HepG2 (cell line): ENCODE data around the gene OMD. TPM values are rescaled to one million over a fixed set of nuclear protein-coding genes. Genes with fewer than 3 reads are reported as not detected.
"Not testable (repeated sequence)": the region's sequence is repeated elsewhere in the genome, so short reads cannot be mapped to it uniquely, and the experiment has no call there.

Experiments used
- ATAC-seq: fragments of 200-7000 bp; cut with Tn5 transposase; 3 replicates; pipeline ENCODE4 v1.9.1; 2020; ENCODE audit warnings: mild to moderate bottlenecking, moderate library complexity
- BruUV-seq: library from RNA; stranded (reverse); fragments of 400-500 nt; replicated peaks from 2 replicates; lab custom pipeline; 2021; lab: Mats Ljungman, UMichigan
- CTCF ChIA-PET: fragments of 300-600 bp; formaldehyde crosslinking; extraction: SDS; loops from one replicate; lab custom pipeline; 2021; ENCODE audit warnings: low total read pairs, inconsistent platforms, low intra/inter-chr PET ratio; lab: Yijun Ruan, JAX
- POLR2A ChIA-PET: fragments of 350-600 bp; sonication (Branson Sonifier 250); formaldehyde crosslinking; loops from one replicate; lab custom pipeline; 2020; ENCODE audit warnings: antibody characterized with exemption, inconsistent platforms; lab: Yijun Ruan, JAX
- DNase-seq: peaks from one replicate; pipeline ENCODE4 v3.0.0-alpha.2; 2015; ENCODE audit warnings: low spot score
- FAIRE-seq: peaks from 3 replicates; lab custom pipeline; 2011; peaks lifted over from hg19 to GRCh38; lab: Jason Lieb, UNC
- H2AFZ ChIP-seq: one replicate; pipeline ENCODE4 v1.6.1; 2011; ENCODE audit warnings: low read length, inconsistent platforms
- H3K27ac ChIP-seq: fragments of 300-600 bp; 3 replicates; pipeline ENCODE4 v1.8.0; 2011; ENCODE audit warnings: mixed run types, mild to moderate bottlenecking, mixed read lengths, low read length, inconsistent platforms; ENCODE audit not compliant: insufficient read depth; ENCODE audit errors: extremely low read length
- H3K27me3 ChIP-seq, 2 experiments: fragments of 200-600 bp in 1 of 2; 2 replicates in 1 of 2; 3 replicates in 1 of 2; pipeline versions ENCODE4 v1.6.0 to v1.8.0; 2011; ENCODE audit warnings: low read length in 2 of 2, mild to moderate bottlenecking in 2 of 2, moderate library complexity in 2 of 2, inconsistent platforms in 1 of 2; ENCODE audit not compliant: insufficient read depth in 2 of 2, control insufficient read depth in 1 of 2
- H3K36me3 ChIP-seq, 2 experiments: fragments of 200-600 bp in 1 of 2; replicated peaks in 1 of 2; 2 replicates in 1 of 2; 3 replicates in 1 of 2; pipeline versions ENCODE4 v1.5.1 to v1.8.0; 2011; ENCODE audit warnings: low read length in 2 of 2, inconsistent platforms in 1 of 2; ENCODE audit not compliant: insufficient read depth in 2 of 2, control insufficient read depth in 1 of 2
- H3K4me1 ChIP-seq: 2 replicates; pipeline ENCODE4 v1.5.1; 2012; ENCODE audit warnings: low read length, inconsistent platforms; ENCODE audit not compliant: insufficient read depth
- H3K4me2 ChIP-seq: 2 replicates; pipeline ENCODE4 v1.6.0; 2011; ENCODE audit warnings: low read depth, low read length, inconsistent platforms
- H3K4me3 ChIP-seq, 3 experiments: fragments of 200-600 bp in 1 of 3; sonication (generic), shearing (Covaris generic) in 1 of 3; replicated peaks in 1 of 3; 2 replicates each; pipeline ENCODE4 v1.5.1; 2011 to 2016; ENCODE audit warnings: low read length in 3 of 3, inconsistent platforms in 2 of 3, low read depth in 2 of 3, mild to moderate bottlenecking in 2 of 3, control low read depth in 1 of 3, mixed read lengths in 1 of 3; ENCODE audit not compliant: insufficient read depth in 1 of 3
- H3K79me2 ChIP-seq: one replicate; pipeline ENCODE4 v1.6.1; 2011; ENCODE audit warnings: low read length, inconsistent platforms; ENCODE audit not compliant: insufficient read depth
- H3K9ac ChIP-seq: 2 replicates; pipeline ENCODE4 v1.6.0; 2011; ENCODE audit warnings: mild to moderate bottlenecking, low read depth, low read length, inconsistent platforms; ENCODE audit not compliant: insufficient read depth
- H3K9me3 ChIP-seq: 2 replicates; pipeline ENCODE4 v1.5.1; 2012; ENCODE audit warnings: mild to moderate bottlenecking, low read length
- H4K20me1 ChIP-seq: 2 replicates; pipeline ENCODE4 v1.6.0; 2011; ENCODE audit warnings: inconsistent platforms, mild to moderate bottlenecking, low read length, moderate library complexity; ENCODE audit not compliant: insufficient read depth
- FIP1L1 ChIP-seq: fragments of 200-400 bp; formaldehyde crosslinking; IDR thresholded peaks from 2 replicates; pipeline ENCODE4 v1.6.1; 2018; ENCODE audit warnings: low read depth, mild to moderate bottlenecking, low read length, moderate library complexity, borderline replicate concordance; ENCODE audit not compliant: insufficient read depth
- SMARCC2 ChIP-seq: fragments of 450-650 bp; IDR thresholded peaks from 2 replicates; pipeline ENCODE4 v1.6.1; 2017; ENCODE audit warnings: antibody characterized with exemption, mild to moderate bottlenecking
- SMARCE1 ChIP-seq: fragments of 450-650 bp; IDR thresholded peaks from 2 replicates; pipeline ENCODE4 v1.6.1; 2017; ENCODE audit warnings: borderline replicate concordance
- ZNF451 ChIP-seq: sonication (generic); formaldehyde crosslinking; IDR thresholded peaks from 2 replicates; pipeline ENCODE4 v1.5.0; 2020; ENCODE audit warnings: mild to moderate bottlenecking, missing genetic modification reagents
- WGBS: methylation state at CpG from one replicate; pipeline ENCODE4 v1.1.6; 2017; ENCODE audit warnings: low lambda C conversion rate; 5-methylcytosine and 5-hydroxymethylcytosine counted together
- in situ Hi-C: cut with HindIII; loops from 2 replicates; pipeline ENCODE4 v1.10.0; 2017; ENCODE audit warnings: low pct_unique_long_range_greater_than_20kb; ENCODE audit not compliant: extremely low pct_ligation_motif_present
- intact Hi-C: fragments of 100-400 bp; cut with micrococcal nuclease; formaldehyde crosslinking; loops from one replicate; pipeline ENCODE4 v1.10.0; 2022; ENCODE audit not compliant: unreplicated experiment
- polyA plus RNA-seq, 8 experiments: library from polyadenylated mRNA; depleted of rRNA in 3 of 8; stranded (reverse) in 7 of 8; unstranded in 1 of 8; fragments of >200 nt; fragmentation: Illumina TruSeq in 4 of 8; extraction: Trizol in 4 of 8; gene quantifications; 2 replicates each; pipeline versions ENCODE4 v1.2.1 to v1.2.3, GENCODE V29; 2011 to 2016; ENCODE audit warnings: low read depth in 4 of 8, missing spikeins in 1 of 8, mixed read lengths in 1 of 8; ENCODE audit not compliant: insufficient read depth in 1 of 8
- total RNA-seq, 5 experiments: library from RNA; depleted of rRNA; stranded (reverse); fragments of >200 nt; fragmentation: Illumina TruSeq; extraction: Trizol; gene quantifications; 2 replicates each; pipeline ENCODE4 v1.2.3, GENCODE V29; 2016; ENCODE audit warnings: low read depth in 1 of 5
- TF ChIP-seq, protein P1 (sequence below): sonication (generic); formaldehyde crosslinking; IDR thresholded peaks from 2 replicates; pipeline ENCODE4 v1.4.0; 2020; ENCODE audit warnings: missing genetic modification reagents
- TF ChIP-seq, protein P2 (sequence below), 2 experiments: fragments of 450-650 bp in 1 of 2; sonication (generic) in 1 of 2; formaldehyde crosslinking; IDR thresholded peaks; 2 replicates each; pipeline versions ENCODE4 v1.5.0 to v1.8.0; 2020 to 2022; ENCODE audit warnings: mild to moderate bottlenecking in 1 of 2, missing genetic modification reagents in 1 of 2
- TF ChIP-seq, protein P3 (sequence below): IDR thresholded peaks from 2 replicates; pipeline ENCODE4 v1.6.1; 2016; ENCODE audit warnings: missing biosample characterization, missing genetic modification reagents, low read depth
- TF ChIP-seq, protein P4 (sequence below): sonication (generic); IDR thresholded peaks from 2 replicates; pipeline ENCODE4 v1.6.1; 2016; ENCODE audit warnings: low read depth, borderline replicate concordance
- TF ChIP-seq, protein P5 (sequence below): sonication (generic); formaldehyde crosslinking; IDR thresholded peaks from 2 replicates; pipeline ENCODE4 v1.4.0; 2020; ENCODE audit warnings: missing genetic modification reagents

The OMD gene
- total and polyA plus RNA-seq, 2 of the 13 experiments (the other 11 are each of a cell fraction or from before 2014, with no cell fraction given), result not detected

DNA sequence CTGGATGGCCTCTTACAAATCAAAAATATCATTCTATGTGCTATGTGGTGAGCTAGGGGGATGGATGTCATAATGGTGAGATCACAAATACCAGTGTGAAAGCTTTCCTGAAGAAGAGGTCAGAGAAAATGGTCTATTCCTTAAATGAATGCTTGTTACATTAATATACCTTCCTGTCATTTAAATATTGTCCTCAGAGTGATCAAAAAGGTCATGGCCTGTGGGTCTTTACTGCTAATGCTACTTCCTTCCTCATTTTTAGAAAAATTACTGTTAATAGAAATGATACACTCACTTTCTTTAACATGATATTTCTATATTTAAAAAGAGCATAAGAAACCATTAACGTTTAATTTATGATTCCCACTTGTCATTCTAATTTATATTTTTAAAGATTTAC is 9.7 kb downstream of the OMD start (continued):
- TF ChIP-seq, protein P1, sequence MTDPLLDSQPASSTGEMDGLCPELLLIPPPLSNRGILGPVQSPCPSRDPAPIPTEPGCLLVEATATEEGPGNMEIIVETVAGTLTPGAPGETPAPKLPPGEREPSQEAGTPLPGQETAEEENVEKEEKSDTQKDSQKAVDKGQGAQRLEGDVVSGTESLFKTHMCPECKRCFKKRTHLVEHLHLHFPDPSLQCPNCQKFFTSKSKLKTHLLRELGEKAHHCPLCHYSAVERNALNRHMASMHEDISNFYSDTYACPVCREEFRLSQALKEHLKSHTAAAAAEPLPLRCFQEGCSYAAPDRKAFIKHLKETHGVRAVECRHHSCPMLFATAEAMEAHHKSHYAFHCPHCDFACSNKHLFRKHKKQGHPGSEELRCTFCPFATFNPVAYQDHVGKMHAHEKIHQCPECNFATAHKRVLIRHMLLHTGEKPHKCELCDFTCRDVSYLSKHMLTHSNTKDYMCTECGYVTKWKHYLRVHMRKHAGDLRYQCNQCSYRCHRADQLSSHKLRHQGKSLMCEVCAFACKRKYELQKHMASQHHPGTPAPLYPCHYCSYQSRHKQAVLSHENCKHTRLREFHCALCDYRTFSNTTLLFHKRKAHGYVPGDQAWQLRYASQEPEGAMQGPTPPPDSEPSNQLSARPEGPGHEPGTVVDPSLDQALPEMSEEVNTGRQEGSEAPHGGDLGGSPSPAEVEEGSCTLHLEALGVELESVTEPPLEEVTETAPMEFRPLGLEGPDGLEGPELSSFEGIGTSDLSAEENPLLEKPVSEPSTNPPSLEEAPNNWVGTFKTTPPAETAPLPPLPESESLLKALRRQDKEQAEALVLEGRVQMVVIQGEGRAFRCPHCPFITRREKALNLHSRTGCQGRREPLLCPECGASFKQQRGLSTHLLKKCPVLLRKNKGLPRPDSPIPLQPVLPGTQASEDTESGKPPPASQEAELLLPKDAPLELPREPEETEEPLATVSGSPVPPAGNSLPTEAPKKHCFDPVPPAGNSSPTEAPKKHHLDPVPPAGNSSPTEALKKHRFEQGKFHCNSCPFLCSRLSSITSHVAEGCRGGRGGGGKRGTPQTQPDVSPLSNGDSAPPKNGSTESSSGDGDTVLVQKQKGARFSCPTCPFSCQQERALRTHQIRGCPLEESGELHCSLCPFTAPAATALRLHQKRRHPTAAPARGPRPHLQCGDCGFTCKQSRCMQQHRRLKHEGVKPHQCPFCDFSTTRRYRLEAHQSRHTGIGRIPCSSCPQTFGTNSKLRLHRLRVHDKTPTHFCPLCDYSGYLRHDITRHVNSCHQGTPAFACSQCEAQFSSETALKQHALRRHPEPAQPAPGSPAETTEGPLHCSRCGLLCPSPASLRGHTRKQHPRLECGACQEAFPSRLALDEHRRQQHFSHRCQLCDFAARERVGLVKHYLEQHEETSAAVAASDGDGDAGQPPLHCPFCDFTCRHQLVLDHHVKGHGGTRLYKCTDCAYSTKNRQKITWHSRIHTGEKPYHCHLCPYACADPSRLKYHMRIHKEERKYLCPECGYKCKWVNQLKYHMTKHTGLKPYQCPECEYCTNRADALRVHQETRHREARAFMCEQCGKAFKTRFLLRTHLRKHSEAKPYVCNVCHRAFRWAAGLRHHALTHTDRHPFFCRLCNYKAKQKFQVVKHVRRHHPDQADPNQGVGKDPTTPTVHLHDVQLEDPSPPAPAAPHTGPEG, result no peak
- TF ChIP-seq SMARCC2 (no peak), SMARCE1 (no peak), ZNF451 (CRISPR knock-in tag) (no peak), FIP1L1 (no peak)
- TF ChIP-seq, protein P2, sequence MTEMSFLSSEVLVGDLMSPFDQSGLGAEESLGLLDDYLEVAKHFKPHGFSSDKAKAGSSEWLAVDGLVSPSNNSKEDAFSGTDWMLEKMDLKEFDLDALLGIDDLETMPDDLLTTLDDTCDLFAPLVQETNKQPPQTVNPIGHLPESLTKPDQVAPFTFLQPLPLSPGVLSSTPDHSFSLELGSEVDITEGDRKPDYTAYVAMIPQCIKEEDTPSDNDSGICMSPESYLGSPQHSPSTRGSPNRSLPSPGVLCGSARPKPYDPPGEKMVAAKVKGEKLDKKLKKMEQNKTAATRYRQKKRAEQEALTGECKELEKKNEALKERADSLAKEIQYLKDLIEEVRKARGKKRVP (CRISPR knock-in tag; IDR thresholded peaks at IDR 0.05), result no peak
- TF ChIP-seq, protein P3, sequence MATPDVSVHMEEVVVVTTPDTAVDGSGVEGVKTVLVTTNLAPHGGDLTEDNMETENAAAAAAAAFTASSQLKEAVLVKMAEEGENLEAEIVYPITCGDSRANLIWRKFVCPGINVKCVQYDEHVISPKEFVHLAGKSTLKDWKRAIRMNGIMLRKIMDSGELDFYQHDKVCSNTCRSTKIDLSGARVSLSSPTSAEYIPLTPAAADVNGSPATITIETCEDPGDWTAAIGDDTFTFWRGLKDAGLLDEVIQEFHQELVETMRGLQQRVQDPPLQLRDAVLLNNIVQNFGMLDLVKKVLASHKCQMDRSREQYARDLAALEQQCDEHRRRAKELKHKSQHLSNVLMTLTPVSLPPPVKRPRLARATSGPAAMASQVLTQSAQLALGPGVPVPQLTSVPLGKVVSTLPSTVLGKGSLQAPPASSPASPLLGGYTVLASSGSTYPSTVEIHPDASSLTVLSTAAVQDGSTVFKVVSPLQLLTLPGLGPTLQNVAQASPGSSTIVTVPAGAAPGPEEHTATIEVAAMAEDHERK, result no peak
- TF ChIP-seq, protein P4, sequence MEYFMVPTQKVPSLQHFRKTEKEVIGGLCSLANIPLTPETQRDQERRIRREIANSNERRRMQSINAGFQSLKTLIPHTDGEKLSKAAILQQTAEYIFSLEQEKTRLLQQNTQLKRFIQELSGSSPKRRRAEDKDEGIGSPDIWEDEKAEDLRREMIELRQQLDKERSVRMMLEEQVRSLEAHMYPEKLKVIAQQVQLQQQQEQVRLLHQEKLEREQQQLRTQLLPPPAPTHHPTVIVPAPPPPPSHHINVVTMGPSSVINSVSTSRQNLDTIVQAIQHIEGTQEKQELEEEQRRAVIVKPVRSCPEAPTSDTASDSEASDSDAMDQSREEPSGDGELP, result no peak
- TF ChIP-seq, protein P5, sequence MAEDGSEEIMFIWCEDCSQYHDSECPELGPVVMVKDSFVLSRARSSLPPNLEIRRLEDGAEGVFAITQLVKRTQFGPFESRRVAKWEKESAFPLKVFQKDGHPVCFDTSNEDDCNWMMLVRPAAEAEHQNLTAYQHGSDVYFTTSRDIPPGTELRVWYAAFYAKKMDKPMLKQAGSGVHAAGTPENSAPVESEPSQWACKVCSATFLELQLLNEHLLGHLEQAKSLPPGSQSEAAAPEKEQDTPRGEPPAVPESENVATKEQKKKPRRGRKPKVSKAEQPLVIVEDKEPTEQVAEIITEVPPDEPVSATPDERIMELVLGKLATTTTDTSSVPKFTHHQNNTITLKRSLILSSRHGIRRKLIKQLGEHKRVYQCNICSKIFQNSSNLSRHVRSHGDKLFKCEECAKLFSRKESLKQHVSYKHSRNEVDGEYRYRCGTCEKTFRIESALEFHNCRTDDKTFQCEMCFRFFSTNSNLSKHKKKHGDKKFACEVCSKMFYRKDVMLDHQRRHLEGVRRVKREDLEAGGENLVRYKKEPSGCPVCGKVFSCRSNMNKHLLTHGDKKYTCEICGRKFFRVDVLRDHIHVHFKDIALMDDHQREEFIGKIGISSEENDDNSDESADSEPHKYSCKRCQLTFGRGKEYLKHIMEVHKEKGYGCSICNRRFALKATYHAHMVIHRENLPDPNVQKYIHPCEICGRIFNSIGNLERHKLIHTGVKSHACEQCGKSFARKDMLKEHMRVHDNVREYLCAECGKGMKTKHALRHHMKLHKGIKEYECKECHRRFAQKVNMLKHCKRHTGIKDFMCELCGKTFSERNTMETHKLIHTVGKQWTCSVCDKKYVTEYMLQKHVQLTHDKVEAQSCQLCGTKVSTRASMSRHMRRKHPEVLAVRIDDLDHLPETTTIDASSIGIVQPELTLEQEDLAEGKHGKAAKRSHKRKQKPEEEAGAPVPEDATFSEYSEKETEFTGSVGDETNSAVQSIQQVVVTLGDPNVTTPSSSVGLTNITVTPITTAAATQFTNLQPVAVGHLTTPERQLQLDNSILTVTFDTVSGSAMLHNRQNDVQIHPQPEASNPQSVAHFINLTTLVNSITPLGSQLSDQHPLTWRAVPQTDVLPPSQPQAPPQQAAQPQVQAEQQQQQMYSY (CRISPR knock-in tag), result no peak

DNA sequence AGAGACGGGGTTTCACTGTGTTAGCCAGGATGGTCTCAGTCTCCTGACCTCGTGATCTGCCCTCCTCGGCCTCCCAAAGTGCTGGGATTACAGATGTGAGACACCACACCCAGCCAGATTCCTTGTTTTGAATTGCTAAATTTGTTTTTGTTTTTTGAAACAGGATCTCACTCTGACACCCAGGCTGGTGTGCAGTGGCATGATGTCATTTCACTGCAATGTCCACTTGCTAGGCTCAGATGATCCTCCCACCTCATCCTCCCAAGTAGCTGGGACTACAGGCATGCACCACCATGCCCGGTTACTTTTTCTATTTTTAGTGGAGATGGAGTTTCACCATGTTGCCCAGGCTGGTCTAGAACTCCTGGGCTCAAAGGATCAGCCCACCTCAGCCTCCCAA is 13.1 kb downstream of the OMD start:
- in situ Hi-C loops, H3K27me3 ChIP-seq, BruUV-seq, intact Hi-C loops, H3K36me3 ChIP-seq, H3K4me3 ChIP-seq, ATAC-seq, H3K9me3 ChIP-seq, POLR2A ChIA-PET, CTCF ChIA-PET, H4K20me1 ChIP-seq, H3K4me2 ChIP-seq, H3K27ac ChIP-seq, DNase-seq, H3K9ac ChIP-seq, FAIRE-seq, H3K4me1 ChIP-seq, H3K79me2 ChIP-seq, H2AFZ ChIP-seq: not testable (repeated sequence)
- WGBS, result 95% methylated on average over 4 of the region's 4 CpGs
